HFFc6 (cell line): Measurements from ENCODE around the gene TCF7L1. TPM values are rescaled to one million over a fixed set of nuclear protein-coding genes. Genes with fewer than 3 reads are reported as not detected.

Experiments used
- DNase-seq: peaks from one replicate; pipeline ENCODE4 v3.0.0-alpha.2; 2018
- H3K27ac Mint-ChIP-seq: 2 replicates; pipeline ENCODE4 v1.8.0; 2020; ENCODE audit warnings: mild to moderate bottlenecking, mixed read lengths
- H3K27me3 Mint-ChIP-seq: 2 replicates; pipeline ENCODE4 v1.8.0; 2021; ENCODE audit warnings: mild to moderate bottlenecking, moderate library complexity, mixed read lengths; ENCODE audit not compliant: insufficient read depth
- H3K36me3 Mint-ChIP-seq: 2 replicates; pipeline ENCODE4 v1.8.0; 2021; ENCODE audit warnings: low read depth, mixed read lengths
- H3K4me1 Mint-ChIP-seq: 2 replicates; pipeline ENCODE4 v1.8.0; 2020; ENCODE audit warnings: low read depth, mixed read lengths
- H3K4me3 Mint-ChIP-seq: 2 replicates; pipeline ENCODE4 v1.8.0; 2020; ENCODE audit warnings: mild to moderate bottlenecking, moderate library complexity, mixed read lengths
- H3K9me3 Mint-ChIP-seq: 2 replicates; pipeline ENCODE4 v1.8.0; 2020; ENCODE audit warnings: mild to moderate bottlenecking, mixed read lengths
- CTCF ChIP-seq: fragments of 200-600 bp; sonication (generic); IDR thresholded peaks from 2 replicates; pipeline ENCODE4 v1.5.0; 2021; ENCODE audit warnings: antibody characterized with exemption, mild to moderate bottlenecking
- total RNA-seq, 6 experiments: library from RNA; stranded (reverse); fragmentation: NEBNext Ultra II Directional; extraction: Animal tissue kit (Norgen Biotek cat#: 25700); gene quantifications; 2 replicates in 1 of 6; 3 replicates in 5 of 6; pipeline ENCODE4 v1.2.3, GENCODE V29; 2021

The TCF7L1 gene
- total RNA-seq, 6 experiments from 2014 or later = 2.6 to 10.3 (median 9.4) TPM

- DNase-seq = no peak
- H3K9me3 Mint-ChIP-seq = no peaks in the 10 kb centered on the region
- no peak overlapping the region for H3K4me3 Mint-ChIP-seq
- peaks cover 2% of the 10 kb centered on the region; the same call in 1 of the 2 replicates for H3K27me3 Mint-ChIP-seq
- TF ChIP-seq CTCF = no peak
- H3K4me1 Mint-ChIP-seq = peaks cover 28% of the 10 kb centered on the region
- no peaks in the 10 kb centered on the region; the same call in 1 of the 2 replicates for H3K36me3 Mint-ChIP-seq
- no peak overlapping the region for H3K27ac Mint-ChIP-seq
Measured at GRCh38 chr2:85173909-85174308, 40.7 kb downstream of the TCF7L1 start.

GRCh38 chr2:85174943-85175342 lies 41.8 kb downstream of the TCF7L1 start:
- peaks cover 28% of the 10 kb centered on the region for H3K4me1 Mint-ChIP-seq
- H3K27ac Mint-ChIP-seq = no peak overlapping the region
- no peak for TF ChIP-seq CTCF

GRCh38 chr2:85175369-85176299 lies 42.4 kb downstream of the TCF7L1 start:
- peak; percentile 53 for DNase-seq
- H3K4me1 Mint-ChIP-seq = peaks cover 28% of the 10 kb centered on the region
- H3K36me3 Mint-ChIP-seq = no peaks in the 10 kb centered on the region; the same call in 1 of the 2 replicates
- TF ChIP-seq CTCF = no peak
- H3K27me3 Mint-ChIP-seq = peaks cover 5% of the 10 kb centered on the region; the same call in 1 of the 2 replicates
- H3K4me3 Mint-ChIP-seq = no peak overlapping the region
- H3K27ac Mint-ChIP-seq = peak overlapping the region; percentile 20; the same call in 1 of the 2 replicates
- H3K9me3 Mint-ChIP-seq = no peaks in the 10 kb centered on the region

More at GRCh38 chr2:85174943-85175342, 41.8 kb downstream of the TCF7L1 start:
- Mint-ChIP-seq H3K4me3 (no peak overlapping the region), H3K27me3 (peaks cover 2% of the 10 kb centered on the region; the same call in 1 of the 2 replicates), H3K9me3 (no peaks in the 10 kb centered on the region), H3K36me3 (no peaks in the 10 kb centered on the region; the same call in 1 of the 2 replicates)
- no peak for DNase-seq

GRCh38 chr2:85177031-85177824 lies 44.0 kb downstream of the TCF7L1 start:
- no peak overlapping the region for H3K4me3 Mint-ChIP-seq
- no peak for DNase-seq
- H3K27ac Mint-ChIP-seq = no peak overlapping the region
- H3K9me3 Mint-ChIP-seq = no peaks in the 10 kb centered on the region
- no peaks in the 10 kb centered on the region for H3K36me3 Mint-ChIP-seq
- H3K4me1 Mint-ChIP-seq = peaks cover 28% of the 10 kb centered on the region
- H3K27me3 Mint-ChIP-seq = peaks cover 7% of the 10 kb centered on the region
- no peak for TF ChIP-seq CTCF

GRCh38 chr2:85178154-85178553 lies 45.0 kb downstream of the TCF7L1 start:
- Mint-ChIP-seq H3K4me1 (peaks cover 35% of the 10 kb centered on the region), H3K9me3 (no peaks in the 10 kb centered on the region), H3K27me3 (peaks cover 5% of the 10 kb centered on the region), H3K4me3 (no peak overlapping the region), H3K27ac (no peak overlapping the region), H3K36me3 (no peaks in the 10 kb centered on the region)
- no peak for DNase-seq
- no peak for TF ChIP-seq CTCF
